ENCODE data around the gene STX5. TPM values are rescaled to one million over a fixed set of nuclear protein-coding genes. Genes with fewer than 3 reads are reported as not detected.
"Not testable (repeated sequence)": the region's sequence is repeated elsewhere in the genome, so short reads cannot be mapped to it uniquely, and the experiment has no call there.

Gene STX5
- total RNA-seq, 3 donors from 2014 or later, result 22.3 to 31.6 (median 28.4) TPM

- H3K4me3 Mint-ChIP-seq, result peak overlapping the region; percentile 93
- H3K27me3 Mint-ChIP-seq (ENCODE audit: low read depth), result no peaks in the 10 kb centered on the region
- peaks cover 11% of the 10 kb centered on the region for H3K36me3 Mint-ChIP-seq (ENCODE audit: insufficient read depth)
- H3K4me1 Mint-ChIP-seq (ENCODE audit: low read depth), result peaks cover 57% of the 10 kb centered on the region
- DNase-seq (no peak), ATAC-seq (no peak)
- no peaks in the 10 kb centered on the region for H3K9me3 Mint-ChIP-seq
These were observed 42.3 kb downstream of the STX5 start for GRCh38 chr11:62789576-62789975.

GRCh38 chr11:62788991-62789390 is 42.9 kb downstream of the STX5 start:
- no peaks in the 10 kb centered on the region for H3K9me3 Mint-ChIP-seq
- ATAC-seq (no peak), DNase-seq (no peak)
- peaks cover 54% of the 10 kb centered on the region for H3K4me1 Mint-ChIP-seq (ENCODE audit: low read depth)
- no peaks in the 10 kb centered on the region for H3K27me3 Mint-ChIP-seq (ENCODE audit: low read depth)
- peaks cover 6% of the 10 kb centered on the region for H3K36me3 Mint-ChIP-seq (ENCODE audit: insufficient read depth)
- peak overlapping the region; percentile 93 for H3K4me3 Mint-ChIP-seq

- Mint-ChIP-seq H3K4me1 (ENCODE audit: low read depth) (peaks cover 47% of the 10 kb centered on the region), H3K27me3 (ENCODE audit: low read depth) (no peaks in the 10 kb centered on the region), H3K4me3 (peak within 1 kb of the TSS; percentile 93), H3K36me3 (ENCODE audit: insufficient read depth) (peaks cover 6% of the 10 kb centered on the region), H3K9me3 (no peaks in the 10 kb centered on the region)
- peak; percentile 97 for DNase-seq
- peak; percentile 69 to 71 for ATAC-seq
These were observed 44.7 kb downstream of the STX5 start, which contains the start of gene TMEM179B for GRCh38 chr11:62787005-62787759. Gene TMEM179B (plus strand): TSS chr11:62787402. CDS start chr11:62787432, 30 bp downstream.

- peak; percentile 79 for DNase-seq
- H3K4me3 Mint-ChIP-seq, result peak overlapping the region; percentile 85
- H3K36me3 Mint-ChIP-seq (ENCODE audit: insufficient read depth), result peaks cover 5% of the 10 kb centered on the region
- peaks cover 44% of the 10 kb centered on the region for H3K4me1 Mint-ChIP-seq (ENCODE audit: low read depth)
- ATAC-seq, result peak; percentile 70 to 74
- H3K9me3 Mint-ChIP-seq, result no peaks in the 10 kb centered on the region
- H3K27me3 Mint-ChIP-seq (ENCODE audit: low read depth), result no peaks in the 10 kb centered on the region
These were observed 45.4 kb downstream of the STX5 start for GRCh38 chr11:62786318-62787004.

- peaks cover 9% of the 10 kb centered on the region for H3K36me3 Mint-ChIP-seq (ENCODE audit: insufficient read depth)
- H3K9me3 Mint-ChIP-seq, result no peaks in the 10 kb centered on the region
- no peak overlapping the region for H3K4me3 Mint-ChIP-seq
- ATAC-seq (no peak), DNase-seq (no peak)
- no peaks in the 10 kb centered on the region for H3K27me3 Mint-ChIP-seq (ENCODE audit: low read depth)
- H3K4me1 Mint-ChIP-seq (ENCODE audit: low read depth), result peaks cover 14% of the 10 kb centered on the region
These were observed 49.1 kb downstream of the STX5 start for GRCh38 chr11:62782753-62783152.

GRCh38 chr11:62778441-62778840 is 53.4 kb downstream of the STX5 start:
- no peaks in the 10 kb centered on the region for H3K9me3 Mint-ChIP-seq
- DNase-seq (no peak), ATAC-seq (peak in 1 of 2 donors; percentile 30)
- H3K27me3 Mint-ChIP-seq (ENCODE audit: low read depth), result no peaks in the 10 kb centered on the region
- peaks cover 23% of the 10 kb centered on the region for H3K36me3 Mint-ChIP-seq (ENCODE audit: insufficient read depth)
- H3K4me3 Mint-ChIP-seq, result no peak overlapping the region
- peaks cover 9% of the 10 kb centered on the region for H3K4me1 Mint-ChIP-seq (ENCODE audit: low read depth)

- DNase-seq (no peak), ATAC-seq (peak in 1 of 2 donors; percentile 66)
- no peak overlapping the region for H3K4me3 Mint-ChIP-seq
These were observed 54.5 kb downstream of the STX5 start for GRCh38 chr11:62777389-62777788.

GRCh38 chr11:62775646-62776045 is 56.2 kb downstream of the STX5 start:
- Mint-ChIP-seq H3K4me1 (ENCODE audit: low read depth) (peaks cover 17% of the 10 kb centered on the region), H3K36me3 (ENCODE audit: insufficient read depth) (peaks cover 18% of the 10 kb centered on the region), H3K27me3 (ENCODE audit: low read depth) (no peaks in the 10 kb centered on the region), H3K9me3 (no peaks in the 10 kb centered on the region), H3K4me3 (no peak overlapping the region)
- DNase-seq (no peak), ATAC-seq (no peak)

More at GRCh38 chr11:62777389-62777788, 54.5 kb downstream of the STX5 start:
- H3K4me1 Mint-ChIP-seq (ENCODE audit: low read depth), result peaks cover 9% of the 10 kb centered on the region
- no peaks in the 10 kb centered on the region for H3K9me3 Mint-ChIP-seq
- H3K27me3 Mint-ChIP-seq (ENCODE audit: low read depth), result no peaks in the 10 kb centered on the region
- peaks cover 18% of the 10 kb centered on the region for H3K36me3 Mint-ChIP-seq (ENCODE audit: insufficient read depth)

GRCh38 chr11:62774407-62774806 is 57.4 kb downstream of the STX5 start:
- DNase-seq (no peak), ATAC-seq (no peak)
- Mint-ChIP-seq H3K9me3 (no peaks in the 10 kb centered on the region), H3K36me3 (ENCODE audit: insufficient read depth) (peaks cover 18% of the 10 kb centered on the region), H3K27me3 (ENCODE audit: low read depth) (no peaks in the 10 kb centered on the region), H3K4me1 (ENCODE audit: low read depth) (peaks cover 28% of the 10 kb centered on the region), H3K4me3 (no peak overlapping the region)

GRCh38 chr11:62771144-62772021 is 60.5 kb downstream of the STX5 start, which contains the start of gene TAF6L:
Gene TAF6L (plus strand): TSS chr11:62771396. CDS start chr11:62775784, 4,388 bp downstream.
- DNase-seq, result peak; percentile 89
- H3K27me3 Mint-ChIP-seq (ENCODE audit: low read depth), result no peaks in the 10 kb centered on the region
- no peaks in the 10 kb centered on the region for H3K9me3 Mint-ChIP-seq
- H3K4me1 Mint-ChIP-seq (ENCODE audit: low read depth), result peaks cover 24% of the 10 kb centered on the region
- H3K4me3 Mint-ChIP-seq, result peak within 1 kb of the TSS; percentile 88
- peaks cover 11% of the 10 kb centered on the region for H3K36me3 Mint-ChIP-seq (ENCODE audit: insufficient read depth)
- peak; percentile 95 to 96 for ATAC-seq

GRCh38 chr11:62770778-62771143 is 61.1 kb downstream of the STX5 start:
- ATAC-seq (peak in 1 of 2 donors; percentile 2), DNase-seq (no peak)
- H3K27me3 Mint-ChIP-seq (ENCODE audit: low read depth), result no peaks in the 10 kb centered on the region
- no peaks in the 10 kb centered on the region for H3K9me3 Mint-ChIP-seq
- peak overlapping the region; percentile 88 for H3K4me3 Mint-ChIP-seq
- peaks cover 11% of the 10 kb centered on the region for H3K36me3 Mint-ChIP-seq (ENCODE audit: insufficient read depth)
- peaks cover 25% of the 10 kb centered on the region for H3K4me1 Mint-ChIP-seq (ENCODE audit: low read depth)

- not testable (repeated sequence) for DNase-seq; ATAC-seq; H3K36me3 Mint-ChIP-seq (ENCODE audit: insufficient read depth); H3K27me3 Mint-ChIP-seq (ENCODE audit: low read depth); H3K9me3 Mint-ChIP-seq
- peak overlapping the region; percentile 92 for H3K4me3 Mint-ChIP-seq
- H3K4me1 Mint-ChIP-seq (ENCODE audit: low read depth), result peaks cover 16% of the 10 kb centered on the region
These were observed 71.0 kb downstream of the STX5 start for GRCh38 chr11:62760867-62761227.

- Mint-ChIP-seq H3K9me3 (no peaks in the 10 kb centered on the region), H3K27me3 (ENCODE audit: low read depth) (no peaks in the 10 kb centered on the region), H3K4me3 (no peak overlapping the region), H3K36me3 (ENCODE audit: insufficient read depth) (peaks cover 4% of the 10 kb centered on the region), H3K4me1 (ENCODE audit: low read depth) (peaks cover 24% of the 10 kb centered on the region)
- ATAC-seq (no peak), DNase-seq (no peak)
These were observed 73.7 kb downstream of the STX5 start for GRCh38 chr11:62757846-62758788.
